GM12891 (cell line): ENCODE measurements around the gene AOC2.

Experiments used
- POLR2A ChIP-seq: IDR thresholded peaks from 2 replicates; pipeline ENCODE4 v1.6.1; 2011; ENCODE audit warnings: low read depth, low read length, control low read depth
- POLR2AphosphoS5 ChIP-seq: IDR thresholded peaks from 2 replicates; pipeline ENCODE4 v1.6.1; 2011; ENCODE audit warnings: low read depth, low read length, control low read depth
- SPI1 ChIP-seq: IDR thresholded peaks from 2 replicates; pipeline ENCODE4 v1.6.1; 2011; ENCODE audit warnings: low read depth, low read length, control low read depth
- TAF1 ChIP-seq: IDR thresholded peaks from 2 replicates; pipeline ENCODE4 v1.6.1; 2011; ENCODE audit warnings: low read depth, low read length, control low read depth

DNA sequence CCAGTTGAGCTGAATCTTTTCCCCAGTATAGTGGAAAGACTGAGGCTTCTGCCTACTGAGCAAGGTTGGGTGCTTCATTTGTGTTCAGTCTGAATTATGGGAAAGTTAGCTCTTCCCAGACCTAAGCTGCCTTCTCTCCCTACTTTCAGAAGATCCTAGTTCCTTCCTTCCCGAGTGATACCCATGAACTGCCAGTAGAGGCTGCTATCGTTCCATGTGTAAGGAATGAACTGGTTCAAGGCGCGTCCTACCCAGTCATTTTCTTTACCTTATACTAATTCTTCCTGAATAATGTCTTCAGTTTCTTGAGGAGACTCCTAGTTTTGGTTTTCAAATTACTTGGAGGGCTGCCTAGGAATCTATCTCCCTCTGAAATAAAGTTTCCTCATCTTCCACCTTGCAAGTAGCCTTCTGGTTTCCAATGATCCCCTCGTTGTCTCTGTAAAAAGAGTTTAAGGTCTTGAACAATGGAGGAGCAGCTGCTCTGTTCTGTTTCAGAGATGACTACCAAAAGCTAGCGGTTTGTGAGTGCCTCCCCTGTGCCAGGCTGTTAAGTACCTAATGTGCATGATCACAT, 934 bp upstream of the AOC2 start:
- no peak for TF ChIP-seq POLR2A
- TF ChIP-seq POLR2AphosphoS5 = no peak; the same call in 1 of the 2 replicates
- 0 out of 2 replicates have a peak, but pooled peaks have one; percentile 16 for TF ChIP-seq SPI1
- no peak for TF ChIP-seq TAF1
